ENCODE measurements around the gene EFNA3.

- TF ChIP-seq CTCF (IDR thresholded peaks at IDR 0.05) (no peak), POLR2A (IDR thresholded peaks at IDR 0.05) (no peak)
Observed at GRCh38 chr1:155105604-155106011, 27.0 kb downstream of the EFNA3 start.
